DMS79 treated with DMSO at 0.1 percent for 48 hours (cell line): Measurements from ENCODE around the gene DPP8.
A peak's percentile ranks its signal among the peaks of the same experiment; 100 is the strongest.

Source experiments
- DNase-seq: peaks from one replicate; lab custom pipeline; 2025; lab: John Stamatoyannopoulos, UW

Gene DPP8

GRCh38 chr15:65423976-65424679 lies 93.4 kb downstream of the DPP8 start:
- DNase-seq: no peak

GRCh38 chr15:65423150-65423975 lies 94.1 kb downstream of the DPP8 start:
- no peak for DNase-seq

- no peak for DNase-seq
Observed at GRCh38 chr15:65421360-65422215, 95.9 kb downstream of the DPP8 start.

- DNase-seq: no peak
Observed at GRCh38 chr15:65420975-65421359, 96.5 kb downstream of the DPP8 start.

GRCh38 chr15:65418596-65418995 lies 98.9 kb downstream of the DPP8 start:
- DNase-seq: no peak

GRCh38 chr15:65416845-65417416 lies 100.6 kb downstream of the DPP8 start:
- no peak for DNase-seq

- DNase-seq: peak; percentile 51
Observed at GRCh38 chr15:65414841-65415621, 102.5 kb downstream of the DPP8 start.

GRCh38 chr15:65413760-65414144 lies 103.7 kb downstream of the DPP8 start:
- DNase-seq: no peak

- DNase-seq: no peak
Observed at GRCh38 chr15:65413051-65413759, 104.3 kb downstream of the DPP8 start.

- DNase-seq: no peak
Observed at GRCh38 chr15:65412556-65412955, 104.9 kb downstream of the DPP8 start.

GRCh38 chr15:65411465-65412071 lies 105.9 kb downstream of the DPP8 start:
- DNase-seq: no peak

- no peak for DNase-seq
Observed at GRCh38 chr15:65410972-65411371, 106.5 kb downstream of the DPP8 start.

- DNase-seq: no peak
Observed at GRCh38 chr15:65410036-65410435, 107.5 kb downstream of the DPP8 start.

GRCh38 chr15:65409036-65409631 lies 108.4 kb downstream of the DPP8 start:
- no peak for DNase-seq

- peak; percentile 23 for DNase-seq
Observed at GRCh38 chr15:65408324-65409035, 109.0 kb downstream of the DPP8 start.

GRCh38 chr15:65406424-65407000 lies 111.0 kb downstream of the DPP8 start:
- DNase-seq: no peak

- no peak for DNase-seq
Observed at GRCh38 chr15:65405791-65406423, 111.6 kb downstream of the DPP8 start.

- no peak for DNase-seq
Observed at GRCh38 chr15:65404186-65404872, 113.2 kb downstream of the DPP8 start.
